Measurements from ENCODE around the gene JARID2. TPM values are rescaled to one million over a fixed set of nuclear protein-coding genes. Genes with fewer than 3 reads are reported as not detected.

JARID2 gene
- total RNA-seq, 1 experiment from 2014 or later = 180 TPM

- H3K36me3 Mint-ChIP-seq = no peaks in the 10 kb centered on the region
- H3K9me3 Mint-ChIP-seq = no peaks in the 10 kb centered on the region
- H3K27me3 Mint-ChIP-seq (ENCODE audit: low read depth) = no peaks in the 10 kb centered on the region
- H3K4me1 Mint-ChIP-seq = peaks cover 88% of the 10 kb centered on the region
- no peak overlapping the region for H3K27ac Mint-ChIP-seq
- H3K4me3 Mint-ChIP-seq = no peak overlapping the region
- no peak for ATAC-seq
- TF ChIP-seq NR1H2 (CRISPR knock-in tag; IDR thresholded peaks at IDR 0.05) (no peak), ATF1 (CRISPR knock-in tag; IDR thresholded peaks at IDR 0.05) (no peak), ZSCAN18 (CRISPR knock-in tag; IDR thresholded peaks at IDR 0.05) (no peak), FOXP4 (CRISPR knock-in tag; IDR thresholded peaks at IDR 0.05) (no peak), ZNF416 (CRISPR knock-in tag; IDR thresholded peaks at IDR 0.05) (no peak), CTCF (IDR thresholded peaks at IDR 0.05) (no peak), STAT6 (CRISPR knock-in tag; conservative IDR thresholded peaks at IDR 0.05; ENCODE audit: low read depth) (no peak), AR (CRISPR knock-in tag; IDR thresholded peaks at IDR 0.05) (no peak), TEAD4 (CRISPR knock-in tag; IDR thresholded peaks at IDR 0.05) (no peak)
- POLR2A ChIA-PET = no interaction called here
- DNase-seq (ENCODE audit: low spot score) = no peak
- CTCF ChIA-PET = interaction anchor here (0.9 kb wide), 1 partner anchor 8 kb away, joined by 3 read pairs; no protein-coding TSS in a partner anchor
Observed at GRCh38 chr6:15352845-15353244, 107.0 kb downstream of the JARID2 start.

- Mint-ChIP-seq H3K36me3 (no peaks in the 10 kb centered on the region), H3K4me1 (peaks cover 86% of the 10 kb centered on the region), H3K9me3 (no peaks in the 10 kb centered on the region), H3K27ac (no peak overlapping the region), H3K4me3 (no peak overlapping the region), H3K27me3 (ENCODE audit: low read depth) (no peaks in the 10 kb centered on the region)
- POLR2A ChIA-PET = no interaction called here
- no peak for DNase-seq (ENCODE audit: low spot score)
- no peak for ATAC-seq
- CTCF ChIA-PET = no interaction called here
- TF ChIP-seq HMGA2 (CRISPR knock-in tag; IDR thresholded peaks at IDR 0.05) = no peak
- TF ChIP-seq ARID4B (CRISPR knock-in tag; IDR thresholded peaks at IDR 0.05; ENCODE audit: borderline replicate concordance) = no peak
- TF ChIP-seq SMAD3 (CRISPR knock-in tag; IDR thresholded peaks at IDR 0.05; ENCODE audit: borderline replicate concordance) = no peak
- no peak for TF ChIP-seq USF2 (CRISPR knock-in tag; IDR thresholded peaks at IDR 0.05)
- no peak for TF ChIP-seq ZNF317 (CRISPR knock-in tag; IDR thresholded peaks at IDR 0.05; ENCODE audit: borderline replicate concordance, low read depth)
- no peak for TF ChIP-seq TP53 (CRISPR knock-in tag; IDR thresholded peaks at IDR 0.05)
- no peak for TF ChIP-seq RELA (CRISPR knock-in tag; IDR thresholded peaks at IDR 0.05; ENCODE audit: borderline replicate concordance)
- no peak for TF ChIP-seq USF1 (CRISPR knock-in tag; IDR thresholded peaks at IDR 0.05)
- no peak for TF ChIP-seq JAZF1 (CRISPR knock-in tag; IDR thresholded peaks at IDR 0.05)
Observed at GRCh38 chr6:15355683-15356099, 109.8 kb downstream of the JARID2 start.

All from WTC11 (cell line).